Motor neuron (in vitro differentiated cells): ENCODE results near the gene ERO1A. TPM values are rescaled to one million over a fixed set of nuclear protein-coding genes. Genes with fewer than 3 reads are reported as not detected.
"Not testable (repeated sequence)": the region's sequence is repeated elsewhere in the genome, so short reads cannot be mapped to it uniquely, and the experiment has no call there.

Experiments
- ATAC-seq, 8 experiments: fragments of 200-7000 bp; cut with Tn5 transposase; replicated peaks in 6 of 8; 2 replicates each; pipeline ENCODE4 v1.8.0; 2021; ENCODE audit warnings: mild to moderate bottlenecking in 8 of 8, moderate library complexity in 8 of 8
- H3K27ac ChIP-seq, 2 donors: fragments of 250-450 bp; sonication (Bioruptor Pico); 2 replicates each; pipeline ENCODE4 v1.9.0; 2021; ENCODE audit warnings: antibody characterized with exemption in 2 of 2, mild to moderate bottlenecking in 2 of 2, moderate library complexity in 1 of 2
- H3K4me1 ChIP-seq, 2 donors: fragments of 250-450 bp; sonication (Bioruptor Pico); replicated peaks in 1 of 2; 2 replicates each; pipeline ENCODE4 v1.6.1; 2021; ENCODE audit warnings: antibody characterized with exemption in 2 of 2, mild to moderate bottlenecking in 2 of 2, moderate library complexity in 1 of 2
- H3K4me3 ChIP-seq, 5 donors: fragments of 250-450 bp; sonication (Bioruptor Pico); 2 replicates each; pipeline ENCODE4 v1.9.0; 2021; ENCODE audit warnings: antibody characterized with exemption in 5 of 5, mild to moderate bottlenecking in 5 of 5, moderate library complexity in 4 of 5
- WGBS, 10 experiments: fragments of 450-650 bp; shearing (Covaris generic); methylation state at CpG; one replicate each; pipeline ENCODE4 v1.0.0; 2022; 5-methylcytosine and 5-hydroxymethylcytosine counted together
- in situ Hi-C, 9 experiments: fragments of 400-800 bp; cut with MboI; loops; one replicate each; pipeline ENCODE4 v1.15.0; 2021; ENCODE audit warnings: low sequenced_read_pairs in 9 of 9, low pct_unique_long_range_greater_than_20kb in 2 of 9; ENCODE audit not compliant: unreplicated experiment in 9 of 9
- total RNA-seq, 8 experiments: library from RNA; unstranded; fragments of 300-600 nt; gene quantifications; 2 replicates each; pipeline versions ENCODE4 v1.2.3 to v1.2.4, GENCODE V29; 2022

The ERO1A gene, protein sequence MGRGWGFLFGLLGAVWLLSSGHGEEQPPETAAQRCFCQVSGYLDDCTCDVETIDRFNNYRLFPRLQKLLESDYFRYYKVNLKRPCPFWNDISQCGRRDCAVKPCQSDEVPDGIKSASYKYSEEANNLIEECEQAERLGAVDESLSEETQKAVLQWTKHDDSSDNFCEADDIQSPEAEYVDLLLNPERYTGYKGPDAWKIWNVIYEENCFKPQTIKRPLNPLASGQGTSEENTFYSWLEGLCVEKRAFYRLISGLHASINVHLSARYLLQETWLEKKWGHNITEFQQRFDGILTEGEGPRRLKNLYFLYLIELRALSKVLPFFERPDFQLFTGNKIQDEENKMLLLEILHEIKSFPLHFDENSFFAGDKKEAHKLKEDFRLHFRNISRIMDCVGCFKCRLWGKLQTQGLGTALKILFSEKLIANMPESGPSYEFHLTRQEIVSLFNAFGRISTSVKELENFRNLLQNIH
- 10 to 100 TPM; 16.3 to 37.4 (median 24.8) TPM for total RNA-seq

GRCh38 chr14:52695481-52696091, at the start of gene ERO1A:
Gene ERO1A (minus strand): TSS chr14:52695558. CDS start chr14:52695481, 77 bp downstream.
- ATAC-seq = peak; percentile 88 to 91 (median 90)
- peak within 1 kb of the TSS; percentile 90 to 91 for H3K27ac ChIP-seq
- WGBS, 10 experiments = 0% methylated on average over 2 to 9 of the region's 78 CpGs; no CpG with 5 or more reads in 7 of the 10 experiments
- H3K4me1 ChIP-seq = peaks cover 12 to 23% of the 10 kb centered on the region in 2 donors
- peak within 1 kb of the TSS; percentile 65 to 96 (median 86) for H3K4me3 ChIP-seq
- in situ Hi-C loops = loop anchor here in 1 of 9 experiments (25.0 kb wide), 1 partner anchor 383 kb away; the partner anchor contains the start of gene PTGER2

DNA sequence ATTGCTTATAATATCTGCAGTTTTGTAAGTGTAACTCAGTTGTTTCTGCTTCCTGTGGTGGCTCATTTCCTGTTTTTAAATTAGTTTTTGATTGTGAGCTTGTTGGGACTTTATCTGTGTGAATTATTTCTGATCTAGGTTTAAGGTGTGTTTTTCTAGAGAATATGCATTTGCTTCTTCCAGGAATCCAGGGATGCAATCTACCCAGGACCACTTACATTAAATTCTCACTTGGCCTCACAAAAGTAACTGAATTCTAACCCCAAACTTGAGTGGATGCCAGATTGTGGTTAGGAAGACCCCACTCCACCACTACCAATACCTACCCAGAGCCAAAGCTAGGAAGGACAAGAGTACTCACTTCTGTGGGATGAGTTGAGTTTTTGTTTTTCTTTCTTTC, 46.5 kb upstream of the ERO1A start:
- ATAC-seq = no peak
- Histone ChIP-seq H3K4me3 (no peak overlapping the region), H3K4me1 (no peaks in the 10 kb centered on the region), H3K27ac (no peak overlapping the region)
- in situ Hi-C loops = no loop called here

DNA sequence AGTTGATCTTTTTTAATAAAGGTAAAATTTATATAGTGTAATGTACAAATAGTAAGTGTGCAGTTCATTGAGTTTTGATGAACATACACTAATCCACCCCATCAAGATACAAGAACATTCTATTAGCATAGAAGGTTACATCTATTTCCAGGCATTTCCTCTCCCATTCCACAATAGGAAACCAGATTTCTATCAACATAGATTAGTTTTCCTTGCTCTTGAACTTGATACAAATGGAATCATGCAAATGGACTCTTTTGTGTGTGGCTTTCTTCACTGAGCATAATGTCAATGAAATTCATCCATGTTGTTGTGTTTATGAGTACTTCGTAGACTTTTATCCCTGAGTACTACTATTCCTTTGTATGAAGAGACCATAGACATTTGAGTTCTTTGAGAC, 45.4 kb upstream of the ERO1A start:
- peak in 1 of 8 experiments; percentile 38 for ATAC-seq
- Histone ChIP-seq H3K27ac (no peak overlapping the region), H3K4me3 (no peak overlapping the region), H3K4me1 (no peaks in the 10 kb centered on the region)
- WGBS, 10 experiments = 83 to 100% (median 100%) methylated on average over 1 of the region's 1 CpG; no CpG with 5 or more reads in 3 of the 10 experiments
- in situ Hi-C loops = no loop called here

DNA sequence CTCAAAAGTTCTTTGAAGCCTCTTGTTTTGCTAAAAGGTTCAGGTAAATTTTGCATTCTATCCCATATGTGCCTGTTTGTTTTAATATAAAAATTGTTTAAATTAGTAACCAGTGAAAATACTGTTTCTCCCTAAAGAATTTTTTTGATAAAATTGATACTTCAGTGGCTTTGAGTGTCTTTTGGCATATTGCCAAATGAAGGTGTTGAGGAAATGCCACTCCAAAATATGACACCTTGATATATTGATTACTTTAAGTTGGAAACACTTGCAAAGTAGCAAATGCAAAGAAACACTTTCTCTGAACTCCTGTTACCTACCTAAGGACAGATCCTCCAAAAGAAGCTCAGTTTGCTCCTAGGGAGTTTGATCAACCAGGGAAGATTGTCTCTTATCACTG, 43.1 kb upstream of the ERO1A start:
- Histone ChIP-seq H3K4me1 (no peaks in the 10 kb centered on the region), H3K27ac (no peak overlapping the region), H3K4me3 (no peak overlapping the region)
- ATAC-seq = no peak
- in situ Hi-C loops = no loop called here

GRCh38 chr14:52735921-52736489, 40.6 kb upstream of the ERO1A start:
- in situ Hi-C loops = no loop called here
- Histone ChIP-seq H3K4me3 (no peak overlapping the region), H3K27ac (no peak overlapping the region), H3K4me1 (peaks cover 0 to 4% of the 10 kb centered on the region in 2 donors)
- WGBS, 10 experiments = 50 to 89% (median 76%) methylated on average over 1 of the region's 1 CpG; no CpG with 5 or more reads in 2 of the 10 experiments
- ATAC-seq = no peak

GRCh38 chr14:52733824-52734223, 38.5 kb upstream of the ERO1A start:
- Histone ChIP-seq H3K4me3 (no peak overlapping the region), H3K27ac (no peak overlapping the region), H3K4me1 (peaks cover 0 to 7% of the 10 kb centered on the region in 2 donors)
- in situ Hi-C loops = no loop called here
- WGBS, 10 experiments = 80 to 100% (median 97%) methylated on average over 1 to 8 of the region's 9 CpGs; no CpG with 5 or more reads in 4 of the 10 experiments
- ATAC-seq = no peak

DNA sequence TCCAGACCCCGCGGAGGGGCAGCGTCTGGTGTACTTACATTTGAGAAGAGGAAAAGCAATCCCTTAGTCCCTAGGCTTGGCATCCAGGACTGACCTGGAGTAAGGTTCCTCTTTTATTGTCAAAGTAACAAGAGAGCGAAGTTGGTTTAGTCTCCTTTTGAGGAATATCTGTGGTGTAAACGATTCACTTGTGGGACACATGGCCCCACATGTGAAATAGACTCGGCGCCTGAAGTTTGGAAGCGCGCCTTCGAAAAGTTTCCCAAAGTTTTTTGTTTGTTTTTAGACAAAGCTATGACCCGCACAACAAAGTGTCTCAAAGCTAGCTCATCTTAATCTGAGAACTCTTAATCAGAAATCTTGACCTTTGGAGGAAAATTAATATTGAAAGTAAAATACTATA, 35.4 kb upstream of the ERO1A start:
- in situ Hi-C loops = no loop called here
- ATAC-seq = no peak
- peaks cover 0 to 7% of the 10 kb centered on the region in 2 donors for H3K4me1 ChIP-seq
- peak overlapping the region; percentile 52 to 74 for H3K27ac ChIP-seq
- peak overlapping the region; percentile 54 to 82 (median 70) for H3K4me3 ChIP-seq
- WGBS, 10 experiments = 0 to 13% (median 2%) methylated on average over 1 to 10 of the region's 11 CpGs; no CpG with 5 or more reads in 1 of the 10 experiments

DNA sequence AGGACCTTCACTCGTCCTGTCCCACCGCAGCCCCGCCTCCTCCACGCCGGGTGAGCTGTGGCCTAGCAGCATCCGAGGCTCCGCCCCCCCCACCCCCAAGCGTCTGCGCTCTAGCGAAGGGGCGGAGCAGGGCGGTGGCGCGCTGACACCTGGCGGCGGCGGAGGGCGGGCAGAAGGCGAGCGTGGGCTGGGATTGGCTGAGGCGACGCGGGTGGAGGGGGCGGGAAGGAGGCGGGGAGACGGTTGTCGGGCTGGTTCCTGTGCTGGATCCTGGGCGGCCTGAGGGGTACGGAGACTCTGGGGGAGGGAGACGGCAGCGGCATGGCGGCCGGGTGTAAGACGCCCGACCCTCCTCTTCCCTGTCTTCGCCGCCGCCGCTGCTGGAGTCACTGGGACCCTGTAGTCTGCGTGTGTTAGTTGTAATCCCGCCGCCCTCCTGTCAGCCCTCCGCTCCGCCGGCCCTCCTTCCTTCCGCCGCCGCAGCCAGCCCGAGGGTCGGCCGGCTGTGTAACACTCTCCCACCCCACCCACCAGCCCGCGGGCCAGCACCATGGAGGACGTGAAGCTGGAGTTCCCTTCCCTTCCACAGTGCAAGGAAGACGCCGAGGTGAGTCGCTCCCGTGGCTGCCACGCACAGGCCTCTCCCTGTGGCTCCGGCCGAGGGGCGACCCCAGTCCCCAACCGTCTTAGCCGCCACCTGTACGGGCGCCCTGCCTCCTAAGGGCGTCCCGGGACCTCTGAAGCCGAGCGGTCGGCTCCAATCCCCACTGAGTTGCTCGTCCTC, 34.8 kb upstream of the ERO1A start, which contains the start of gene STYX:
Gene STYX (plus strand): TSS at position 242 of the 784 bp plus-strand sequence. CDS start 309 bp downstream, at position 551.
- WGBS, 10 experiments = 0 to 2% (median 0%) methylated on average over 3 to 27 of the region's 72 CpGs; no CpG with 5 or more reads in 7 of the 10 experiments
- in situ Hi-C loops = no loop called here
- peak within 1 kb of the TSS; percentile 52 to 74 for H3K27ac ChIP-seq
- ATAC-seq = peak; percentile 92 to 96 (median 95)
- peaks cover 0 to 7% of the 10 kb centered on the region in 2 donors for H3K4me1 ChIP-seq
- peak within 1 kb of the TSS; percentile 54 to 82 (median 70) for H3K4me3 ChIP-seq

- Histone ChIP-seq H3K4me3 (peak overlapping the region; percentile 13 to 82 (median 54)), H3K4me1 (peaks cover 0 to 7% of the 10 kb centered on the region in 2 donors), H3K27ac (no peak overlapping the region)
- 0 to 17% (median 2%) methylated on average over 1 to 5 of the region's 8 CpGs for WGBS, 10 experiments
- in situ Hi-C loops = no loop called here
- ATAC-seq = no peak
These were observed 34.2 kb upstream of the ERO1A start for GRCh38 chr14:52729585-52729924.

GRCh38 chr14:52729035-52729434, 33.7 kb upstream of the ERO1A start:
- H3K4me3 ChIP-seq, H3K4me1 ChIP-seq, H3K27ac ChIP-seq, ATAC-seq, in situ Hi-C loops: not testable (repeated sequence)
- 80 to 100% (median 89%) methylated on average over 3 to 12 of the region's 15 CpGs; no CpG with 5 or more reads in 1 of the 10 experiments for WGBS, 10 experiments

GRCh38 chr14:52727509-52727908, 32.2 kb upstream of the ERO1A start:
- not testable (repeated sequence) for ATAC-seq, H3K4me1 ChIP-seq

DNA sequence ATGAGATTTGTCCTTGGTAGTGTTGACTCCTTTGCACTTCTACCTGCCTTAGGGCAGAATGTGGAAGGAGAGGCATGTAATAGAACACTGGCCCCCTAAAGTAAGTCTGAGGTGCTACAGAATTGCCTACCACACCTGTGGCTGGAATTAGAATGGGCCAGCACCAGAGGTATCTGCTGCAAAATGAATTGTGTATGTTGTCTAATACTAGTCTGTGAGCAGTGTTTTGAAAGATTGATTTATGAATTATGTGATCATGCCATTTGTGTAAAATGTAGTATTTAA, 28.9 kb upstream of the ERO1A start:
- Histone ChIP-seq H3K4me1 (no peaks in the 10 kb centered on the region), H3K4me3 (no peak overlapping the region), H3K27ac (no peak overlapping the region)
- in situ Hi-C loops = no loop called here
- no peak for ATAC-seq

More at GRCh38 chr14:52727509-52727908, 32.2 kb upstream of the ERO1A start:
- H3K4me3 ChIP-seq, H3K27ac ChIP-seq, in situ Hi-C loops: not testable (repeated sequence)
- WGBS, 10 experiments = 87 to 100% (median 95%) methylated on average over 1 to 2 of the region's 2 CpGs; no CpG with 5 or more reads in 1 of the 10 experiments
